Cardiac septum (tissue), 1 donor: Measurements from ENCODE around the gene MAPK14. TPM values are rescaled to one million over a fixed set of nuclear protein-coding genes. Genes with fewer than 3 reads are reported as not detected.

Experiments used
- DNase-seq: peaks from one replicate; pipeline ENCODE4 v3.0.0-alpha.2; 2020; ENCODE audit warnings: low spot score
- intact Hi-C: fragments of 100-400 bp; cut with DNase I; formaldehyde crosslinking; loops from one replicate; pipeline ENCODE4 v1.14.0; 2022
- total RNA-seq: library from RNA; stranded (reverse); fragmentation: NEBNext Ultra II Directional; extraction: Animal tissue kit (Norgen Biotek cat#: 25700); gene quantifications from one replicate; pipeline ENCODE4 v1.2.1, GENCODE V29; 2021
- donor health status: DM: no; HTN: no; CAD: no.

Gene MAPK14
- total RNA-seq, 1 donor from 2014 or later: 25.6 TPM

DNA sequence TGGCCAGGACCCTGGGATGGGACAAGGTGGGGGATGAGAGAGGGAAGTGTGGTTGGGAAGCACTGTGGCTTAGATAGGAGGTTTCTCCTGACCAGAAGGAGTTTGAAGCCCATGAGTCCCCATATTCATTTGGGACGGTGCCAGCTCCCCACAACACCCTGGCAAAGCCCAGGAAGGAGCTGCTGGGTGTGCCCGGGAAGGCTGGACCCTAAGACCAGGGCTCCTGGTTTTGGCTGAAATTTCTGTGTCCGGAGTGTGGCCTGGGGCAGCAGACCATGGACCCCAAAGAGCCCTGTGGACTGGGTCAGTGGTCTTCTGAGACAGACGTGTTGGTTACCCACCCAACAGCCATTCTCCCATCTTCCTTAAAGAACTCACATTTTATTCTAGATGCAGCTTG lies 117.9 kb downstream of the MAPK14 start:
- no peak for DNase-seq
- intact Hi-C loops: no loop called here

DNA sequence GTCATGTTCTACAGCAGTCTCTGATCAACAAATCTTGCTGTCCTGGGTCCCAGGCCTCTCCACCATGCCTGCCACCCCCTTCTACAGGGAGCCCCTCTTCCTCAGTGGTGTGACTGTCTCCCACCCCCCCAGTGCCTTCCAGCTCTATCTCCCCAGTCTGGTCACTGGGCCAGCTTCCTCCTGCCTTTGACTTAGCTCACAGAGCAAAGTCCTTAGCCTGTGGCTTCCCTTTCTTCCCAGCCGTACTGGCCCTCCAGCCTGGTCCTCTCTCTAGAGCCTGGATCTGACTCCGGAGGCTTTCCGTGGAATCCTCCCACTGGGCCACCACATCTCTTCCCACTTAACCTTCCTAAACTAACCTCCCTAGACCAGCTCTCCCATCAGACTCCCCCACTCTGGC lies 119.7 kb downstream of the MAPK14 start:
- DNase-seq: no peak

DNA sequence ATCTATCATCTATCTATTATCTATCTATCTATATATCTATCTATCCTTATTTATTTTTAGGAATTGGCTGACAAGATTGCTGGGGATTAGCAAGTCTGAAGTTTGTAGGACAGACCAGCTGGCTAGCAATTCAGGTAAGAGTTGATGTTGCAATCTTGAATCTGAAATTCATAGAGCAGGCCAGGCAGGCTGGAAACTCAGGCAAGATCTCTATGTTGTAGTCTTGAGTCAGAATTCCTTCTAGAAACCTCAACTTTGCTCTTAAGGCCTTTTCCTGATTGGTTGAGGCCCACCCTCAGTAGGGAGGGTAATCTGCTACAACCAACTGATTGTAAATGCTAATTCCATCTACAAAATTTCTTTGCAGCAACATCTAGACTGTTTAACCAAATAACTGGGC lies 121.9 kb downstream of the MAPK14 start:
- intact Hi-C loops: no loop called here
- DNase-seq: no peak

More for the DNA sequence above, 119.7 kb downstream of the MAPK14 start:
- intact Hi-C loops: no loop called here

DNA sequence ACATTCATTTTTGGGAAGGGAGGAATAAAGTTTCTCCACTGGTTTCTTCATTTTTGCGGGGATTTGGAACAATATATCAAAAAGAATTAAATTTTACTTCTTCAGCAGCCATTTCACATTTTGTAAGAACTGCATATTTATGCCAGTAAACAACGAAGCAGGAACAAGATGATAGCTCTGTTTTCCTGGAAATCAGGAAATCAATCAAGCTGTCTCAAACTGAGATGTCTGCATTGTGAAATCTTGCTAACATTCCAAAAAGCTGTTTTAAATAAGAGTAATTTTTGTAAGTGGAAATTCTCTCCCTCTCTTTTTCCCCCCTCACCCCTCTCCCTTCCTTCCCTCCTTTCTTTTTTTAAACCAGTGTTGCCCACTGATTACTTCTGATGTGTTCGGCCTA lies 122.7 kb downstream of the MAPK14 start:
- intact Hi-C loops: no loop called here
- no peak for DNase-seq

DNA sequence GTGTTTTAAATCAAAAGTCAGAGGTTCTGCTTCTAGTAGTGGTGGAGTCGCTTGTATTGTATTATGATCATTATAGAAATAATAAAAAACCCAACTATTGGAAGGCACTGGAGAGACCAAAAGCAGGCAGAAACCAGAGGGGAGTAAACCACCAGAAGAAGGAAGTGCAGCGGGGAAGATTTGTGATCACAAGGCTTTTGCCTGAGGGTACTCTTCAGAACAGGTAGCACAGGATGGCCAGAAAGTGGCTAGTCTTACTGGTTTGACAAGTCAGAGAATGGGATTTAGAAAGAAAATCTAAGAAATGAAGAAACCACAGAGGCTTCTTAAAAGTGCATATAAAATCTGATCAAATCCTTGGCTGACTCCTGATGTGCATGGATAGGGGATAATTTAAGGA lies 126.7 kb downstream of the MAPK14 start:
- intact Hi-C loops: no loop called here
- no peak for DNase-seq

DNA sequence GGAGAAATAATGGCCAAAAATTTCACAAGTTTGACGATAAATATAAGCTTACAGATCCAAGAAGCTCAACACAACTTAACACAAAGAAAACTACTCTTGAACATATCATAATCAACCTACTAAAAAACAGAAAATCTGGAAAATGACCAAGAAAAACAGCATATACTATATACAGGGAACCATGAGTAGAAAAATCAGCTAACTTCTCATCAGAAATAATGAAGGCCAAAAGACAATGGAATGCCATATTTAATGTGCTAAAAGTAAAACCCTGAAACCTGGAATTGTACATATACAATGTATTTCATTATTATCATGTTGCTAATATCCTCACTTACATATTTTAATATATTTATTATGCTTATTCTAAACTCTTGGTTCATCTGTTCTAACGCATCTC lies 128.1 kb downstream of the MAPK14 start:
- intact Hi-C loops: no loop called here
- DNase-seq: no peak

DNA sequence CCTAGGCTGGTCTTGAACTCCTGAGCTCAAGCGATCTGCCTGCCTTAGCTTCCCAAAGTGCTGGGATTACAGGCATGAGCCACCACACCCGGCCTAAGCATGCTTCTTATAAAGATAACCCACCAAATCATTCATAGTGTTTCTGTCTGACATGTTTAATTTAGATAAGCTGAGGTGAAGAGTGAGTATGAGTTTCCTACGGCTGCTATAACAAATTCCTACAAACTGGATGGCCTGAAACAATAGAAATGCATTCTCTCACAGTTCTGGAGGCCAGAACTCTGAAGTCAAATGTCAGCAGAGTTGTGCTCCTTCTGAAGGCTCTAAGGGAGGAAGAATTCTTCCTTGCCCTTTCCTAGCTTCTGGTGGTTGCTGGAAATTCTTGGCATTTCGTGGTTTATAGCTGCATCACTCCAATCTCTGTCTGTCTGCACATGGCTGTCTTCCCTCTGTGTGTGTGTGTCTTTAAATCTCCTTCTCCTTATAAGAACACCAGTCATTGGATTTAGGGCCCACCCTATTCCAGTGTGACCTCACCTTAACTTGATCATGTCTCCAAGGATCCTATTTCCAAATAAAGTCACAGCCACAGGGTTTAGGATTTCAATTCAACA lies 132.6 kb downstream of the MAPK14 start:
- no peak for DNase-seq
- intact Hi-C loops: no loop called here

Other genes with a start within 250 kb of the MAPK14 start
- gene CLPSL1, start 246.8 kb upstream of the MAPK14 start, total RNA-seq: not detected
- not detected for gene CLPS, start 230.5 kb upstream of the MAPK14 start, total RNA-seq
- gene LHFPL5, start 222.5 kb upstream of the MAPK14 start, total RNA-seq: not detected
- 20.4 TPM for gene SRPK1, start 106.7 kb upstream of the MAPK14 start, total RNA-seq
- 0.13 TPM for gene SLC26A8, start 3.2 kb upstream of the MAPK14 start, total RNA-seq
- gene MAPK13, start 102.7 kb downstream of the MAPK14 start, total RNA-seq: 1.6 TPM
- 19.6 TPM for gene BRPF3, start 168.9 kb downstream of the MAPK14 start, total RNA-seq
- not detected for gene PNPLA1, start 242.3 kb downstream of the MAPK14 start, total RNA-seq